T-helper 9 cell (primary cell): ENCODE results near the gene RHO.
A peak's percentile ranks its signal among the peaks of the same experiment; 100 is the strongest.

ENCODE experiments used
- DNase-seq: peaks from one replicate; pipeline ENCODE4 v3.0.0-alpha.2; 2020

Gene RHO

DNA sequence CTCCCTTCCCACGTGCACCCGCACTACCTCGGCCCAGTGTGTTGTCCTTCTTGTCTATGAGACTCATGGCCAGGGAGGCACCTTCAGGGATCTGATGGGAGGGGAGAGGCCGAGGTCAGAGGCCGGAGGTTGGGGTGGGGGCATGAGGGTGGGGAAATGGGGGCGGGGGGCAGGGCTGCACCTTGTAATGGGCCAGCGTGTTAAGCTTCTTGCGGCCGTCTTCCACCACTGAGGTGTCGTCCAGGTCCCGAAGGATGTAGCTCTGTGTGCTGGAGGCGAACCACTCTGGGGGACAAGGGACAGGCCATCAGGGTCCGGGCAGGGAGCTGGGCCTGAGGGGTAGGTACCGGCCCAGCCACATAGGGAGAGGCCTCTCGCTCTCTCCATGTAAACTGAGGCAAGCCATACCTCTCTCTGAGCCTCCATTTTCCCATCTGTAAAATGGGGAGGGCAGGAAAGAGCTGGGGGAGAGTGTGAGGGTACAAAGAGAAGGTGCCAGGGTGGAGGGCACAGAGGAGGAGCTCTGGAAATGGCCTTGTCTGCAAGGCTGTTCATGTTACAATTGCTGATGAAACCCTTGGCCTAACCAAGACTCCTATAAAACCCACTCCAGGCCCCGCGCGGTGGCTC lies 33.3 kb downstream of the RHO start:
- DNase-seq = no peak

DNA sequence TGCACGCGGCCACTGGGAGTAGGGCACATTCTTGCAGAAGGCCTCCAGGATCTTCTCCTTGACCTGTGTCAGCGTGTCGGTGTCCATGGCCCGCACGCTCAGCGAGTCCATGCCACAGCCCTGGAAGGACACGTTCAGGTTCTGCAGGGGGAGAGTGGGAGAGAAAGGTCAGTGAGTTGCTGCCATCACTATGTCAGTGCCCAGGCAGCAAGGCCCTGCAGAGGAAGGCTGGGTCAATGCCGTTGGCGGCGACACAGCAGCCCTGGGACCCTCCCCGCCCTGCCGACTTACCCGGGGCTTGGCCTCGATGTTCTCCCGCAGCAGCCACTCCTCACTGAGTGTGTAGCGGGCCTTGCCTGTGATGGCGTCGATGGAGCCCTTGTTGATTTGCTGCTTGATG lies 34.4 kb downstream of the RHO start:
- DNase-seq = no peak

DNA sequence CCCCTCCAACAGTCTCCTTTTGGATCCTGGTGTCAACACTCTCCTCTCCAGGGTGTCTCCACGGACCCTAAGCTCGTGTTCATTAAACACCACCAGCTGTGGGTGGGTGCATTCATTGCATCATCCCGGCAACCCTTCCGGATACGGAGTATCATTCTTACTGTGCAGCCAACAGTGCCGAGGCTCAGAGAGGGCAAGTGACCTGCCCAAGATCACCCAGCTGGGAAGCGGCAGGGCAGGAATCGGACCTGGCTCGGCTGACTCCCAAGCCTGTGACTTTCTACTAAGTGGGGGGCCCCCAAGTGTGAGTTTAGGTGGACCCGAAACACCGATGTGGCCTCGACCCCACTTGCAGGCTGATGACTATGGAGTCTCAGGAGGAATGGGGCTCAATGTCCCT lies 34.9 kb downstream of the RHO start:
- DNase-seq = no peak

DNA sequence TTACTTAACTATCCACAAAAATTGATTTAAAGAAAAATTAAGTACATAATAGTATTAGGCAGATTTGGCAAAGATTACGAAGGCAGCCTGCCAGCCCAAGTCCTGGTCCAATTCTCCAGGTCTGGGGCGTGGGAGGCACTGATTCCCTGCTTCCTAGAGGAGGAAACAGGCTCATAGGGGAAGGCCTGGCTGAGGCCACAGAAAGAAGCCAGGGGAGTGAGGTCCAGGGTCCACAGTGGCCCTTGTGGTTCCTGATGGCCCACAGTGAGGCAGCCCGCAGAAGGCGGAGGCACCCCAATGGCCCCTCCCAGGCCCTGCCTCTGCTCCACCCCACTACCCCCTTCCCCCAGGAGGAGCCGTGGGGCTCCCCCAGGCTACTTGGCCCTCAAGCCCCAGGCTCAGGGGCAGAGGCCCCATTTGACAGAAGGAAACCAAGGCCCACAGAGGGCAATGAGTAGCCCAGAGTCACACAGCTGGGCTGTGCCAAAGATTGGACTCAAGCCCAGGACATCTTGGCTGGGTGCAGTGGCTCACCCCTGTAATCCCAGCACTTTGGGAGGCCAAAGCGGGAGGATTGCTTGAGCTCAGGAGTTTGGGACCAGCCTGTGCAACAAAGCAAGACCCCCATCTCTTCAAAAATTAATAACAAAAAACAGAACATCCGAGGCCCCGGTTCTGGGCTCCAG lies 35.6 kb downstream of the RHO start:
- DNase-seq = no peak

DNA sequence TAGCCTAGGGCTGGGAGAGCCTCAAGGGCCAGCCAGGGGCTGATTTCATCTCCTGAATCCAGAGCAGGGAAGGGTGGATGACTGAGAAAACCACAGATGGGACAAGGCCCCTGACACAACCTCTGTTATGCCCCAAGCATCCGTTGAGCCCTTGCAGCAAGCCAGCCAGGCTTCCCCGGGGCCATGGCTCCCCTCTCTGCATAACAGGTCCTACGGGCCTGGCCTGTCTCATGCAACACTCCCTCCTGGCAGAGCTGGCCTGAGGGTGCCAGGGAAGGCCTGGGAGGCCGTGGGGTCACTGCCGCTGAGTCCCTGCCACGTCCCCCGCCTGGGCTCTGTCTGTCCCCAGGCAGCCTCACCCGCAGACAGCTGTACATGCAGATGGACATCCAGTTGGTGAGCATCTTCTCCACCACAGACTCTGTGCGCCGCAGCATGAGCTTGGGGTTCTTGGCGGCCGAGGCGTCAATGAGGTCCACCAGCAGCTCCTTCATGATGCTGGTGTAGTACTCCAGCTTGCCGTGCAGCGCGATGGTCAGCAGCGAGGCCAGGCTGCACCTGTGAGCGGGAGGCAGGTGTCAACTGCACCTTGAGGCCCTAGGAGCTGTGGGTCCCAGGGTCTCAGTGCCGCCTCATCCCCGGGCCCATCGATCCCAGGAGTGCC lies 36.7 kb downstream of the RHO start:
- DNase-seq = no peak

DNA sequence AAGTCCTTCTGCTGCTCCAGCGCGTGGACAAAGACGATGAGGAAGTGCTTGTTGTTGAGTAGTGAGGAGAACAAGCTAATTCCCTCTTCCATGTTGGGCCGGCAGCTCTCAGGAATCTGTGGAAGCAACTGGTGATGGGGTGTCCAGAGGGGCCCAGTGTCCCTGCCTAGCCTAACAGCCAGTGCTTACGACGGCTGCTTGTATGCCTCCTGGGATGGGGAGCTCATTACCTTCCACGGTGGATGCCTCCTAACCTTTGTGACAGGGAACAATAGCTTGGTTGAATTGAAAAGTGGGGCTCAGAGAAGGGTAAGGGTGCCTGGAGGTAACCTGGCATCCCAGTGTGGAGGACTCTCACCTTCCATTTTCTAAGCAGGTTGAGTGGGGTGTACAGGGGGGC lies 37.5 kb downstream of the RHO start:
- no peak for DNase-seq

DNA sequence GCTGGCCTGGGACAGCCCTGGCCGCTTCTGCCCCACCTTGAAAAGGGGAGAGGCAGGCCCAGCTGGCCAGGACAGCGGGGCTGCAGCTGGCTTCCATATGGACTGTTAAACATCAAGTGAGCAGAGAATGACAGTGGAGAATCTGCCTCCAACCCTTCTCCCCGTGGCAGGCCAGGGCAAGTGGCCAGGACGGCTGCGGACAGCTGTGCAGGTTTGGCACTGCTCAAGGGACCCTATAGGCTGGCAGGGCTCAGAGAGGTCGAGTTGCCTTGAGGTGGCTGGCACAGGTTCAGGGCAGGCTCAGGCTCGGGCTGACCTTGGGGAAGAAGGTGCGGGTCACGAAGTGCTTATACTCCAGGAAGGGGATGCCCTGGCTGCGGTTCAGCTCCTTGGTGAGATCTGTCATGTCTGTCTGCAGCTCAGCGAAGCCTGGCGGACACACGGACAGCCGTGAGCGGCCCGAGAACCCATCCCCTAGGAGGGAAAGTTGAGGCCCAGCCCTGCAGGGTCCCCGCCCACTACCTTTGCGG lies 38.8 kb downstream of the RHO start:
- DNase-seq = no peak

DNA sequence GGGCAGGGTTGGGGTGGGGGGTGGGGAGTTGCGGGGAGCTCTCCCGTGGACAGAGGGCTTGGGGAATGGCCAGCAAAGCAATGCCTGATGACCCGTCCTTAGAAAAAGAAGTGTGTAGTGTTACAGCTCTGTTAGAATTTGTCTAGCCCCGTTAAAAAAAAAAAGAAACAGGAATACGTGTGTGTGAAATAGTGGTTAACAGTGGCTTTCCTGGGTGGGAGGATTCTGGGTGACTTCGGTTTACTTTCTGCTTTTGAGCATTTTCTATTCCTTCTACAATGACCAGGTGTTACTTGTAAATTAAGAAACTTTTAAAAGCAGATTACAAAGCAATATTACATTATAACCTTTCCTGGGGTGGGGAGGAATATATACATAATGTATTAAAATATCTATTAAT lies 39.5 kb downstream of the RHO start:
- DNase-seq = no peak

DNA sequence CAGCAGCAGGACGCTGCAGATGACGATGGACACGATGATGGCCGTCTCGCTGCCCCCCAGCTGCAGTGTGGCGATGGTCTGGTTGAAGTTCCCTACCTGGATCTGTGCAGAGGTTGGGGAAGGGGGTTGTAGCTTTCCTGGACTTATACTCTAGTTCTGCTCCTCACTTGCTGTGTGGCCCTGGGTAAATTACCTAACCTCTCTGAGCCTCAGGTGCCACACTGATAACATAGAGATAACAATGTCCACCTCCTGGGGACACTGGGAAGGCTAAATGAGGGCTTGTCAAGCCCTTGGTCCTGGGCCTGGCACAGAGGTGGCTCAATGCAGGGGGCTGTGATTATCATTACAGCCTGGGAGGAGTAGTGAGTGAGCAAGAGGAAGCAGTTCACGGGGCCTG lies 41.4 kb downstream of the RHO start:
- DNase-seq = no peak

DNA sequence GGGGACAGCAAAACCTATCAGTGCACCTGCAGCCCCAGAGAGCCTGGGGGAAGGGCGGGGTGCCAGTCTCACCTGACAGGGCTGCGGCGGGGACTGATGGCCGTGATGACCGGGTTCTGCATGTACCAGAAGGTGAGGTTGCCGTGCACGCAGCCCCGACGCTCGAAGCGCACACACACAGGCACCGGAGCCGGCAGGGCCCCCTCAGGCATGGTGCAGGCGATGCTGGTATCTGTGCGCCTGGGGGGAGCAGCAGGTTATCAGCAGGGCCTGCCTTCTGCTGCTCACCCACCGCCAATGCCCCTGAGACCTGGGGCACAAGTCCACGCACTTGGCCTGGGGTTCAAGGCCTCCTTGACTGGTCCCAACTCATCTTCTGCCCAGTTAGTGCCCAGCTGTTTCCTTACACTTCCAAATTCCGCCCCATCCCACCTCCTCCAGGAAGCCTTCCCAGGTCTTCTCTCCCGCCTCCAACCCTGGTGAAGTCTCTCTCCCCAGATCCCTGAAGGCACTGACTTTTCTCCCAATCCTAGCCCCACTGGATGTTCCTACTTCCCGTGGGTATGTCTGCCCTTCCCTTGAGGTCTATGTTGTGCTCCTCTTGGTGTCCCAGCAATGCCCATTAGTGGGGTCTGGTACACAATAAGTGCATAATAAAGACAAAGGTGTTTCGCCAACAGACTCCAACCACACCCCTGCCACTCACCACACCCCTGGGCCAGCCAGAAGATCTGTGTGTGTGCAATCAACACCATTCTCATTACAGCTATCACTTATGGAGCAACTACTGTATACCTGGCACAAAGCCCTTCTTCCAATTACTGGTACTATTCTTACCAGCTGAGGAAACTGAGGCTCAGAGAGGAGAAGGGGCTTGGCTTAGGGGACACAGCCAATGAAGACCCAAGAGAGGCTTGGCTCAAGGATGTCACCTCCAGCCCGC lies 43.4 kb downstream of the RHO start:
- DNase-seq = no peak

DNA sequence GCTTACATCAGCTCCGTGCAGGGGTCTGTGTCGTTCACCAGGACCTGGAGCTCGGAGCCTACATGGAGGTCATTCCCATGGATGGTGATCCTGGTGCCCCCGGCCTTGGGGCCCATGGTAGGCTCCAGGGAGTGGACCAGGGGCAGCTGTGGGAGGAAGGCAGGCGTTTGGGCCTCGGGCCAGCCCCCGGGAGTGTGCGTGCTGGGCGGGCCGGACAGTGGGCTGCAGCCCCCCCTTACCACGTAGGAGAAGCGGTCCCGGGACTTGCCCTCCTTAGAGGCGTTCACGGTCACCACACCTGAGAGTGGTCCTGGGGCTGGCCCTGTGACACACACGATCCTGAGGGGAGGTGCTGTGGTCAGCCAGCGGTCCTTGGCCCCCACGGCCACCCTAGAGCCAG lies 44.2 kb downstream of the RHO start:
- no peak for DNase-seq

DNA sequence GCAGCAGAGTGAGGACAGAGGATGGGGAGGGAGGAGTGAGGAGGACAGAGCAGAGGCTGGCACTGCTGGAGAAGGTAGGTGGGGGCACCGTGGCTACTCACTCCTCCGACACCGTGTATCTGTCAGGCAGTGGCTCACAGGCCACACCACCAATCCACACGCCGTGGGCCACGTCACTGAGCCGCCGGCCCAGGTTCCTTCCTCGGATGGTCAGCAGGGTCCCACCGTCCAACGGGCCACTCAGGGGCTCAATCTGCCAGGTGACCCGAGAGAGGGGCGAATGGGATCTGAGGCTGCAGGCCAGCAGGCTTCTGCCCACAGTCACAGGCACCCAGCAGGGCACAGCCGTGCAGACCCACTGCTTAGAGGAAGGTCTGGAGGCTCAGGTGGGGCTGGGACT lies 45.1 kb downstream of the RHO start:
- DNase-seq = no peak

DNA sequence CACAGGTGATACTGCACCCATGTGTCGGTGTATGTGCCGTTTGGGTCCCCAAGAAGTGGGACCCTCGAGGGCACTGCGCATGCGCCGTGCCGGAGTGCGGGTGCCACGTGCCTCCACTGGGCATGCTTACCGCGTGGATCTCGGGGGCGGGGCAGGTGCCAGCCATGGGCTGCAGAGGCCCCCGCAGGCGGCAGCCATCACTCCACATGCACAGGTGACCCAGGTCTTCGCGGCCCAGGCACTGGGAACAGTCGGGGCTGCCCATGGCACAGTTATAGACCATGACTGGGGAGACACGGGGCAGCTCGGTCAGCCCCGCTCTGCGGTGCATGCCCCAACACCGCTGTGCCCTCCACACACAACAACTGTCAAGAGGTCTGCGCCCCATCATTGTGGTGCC lies 45.8 kb downstream of the RHO start:
- DNase-seq = no peak

DNA sequence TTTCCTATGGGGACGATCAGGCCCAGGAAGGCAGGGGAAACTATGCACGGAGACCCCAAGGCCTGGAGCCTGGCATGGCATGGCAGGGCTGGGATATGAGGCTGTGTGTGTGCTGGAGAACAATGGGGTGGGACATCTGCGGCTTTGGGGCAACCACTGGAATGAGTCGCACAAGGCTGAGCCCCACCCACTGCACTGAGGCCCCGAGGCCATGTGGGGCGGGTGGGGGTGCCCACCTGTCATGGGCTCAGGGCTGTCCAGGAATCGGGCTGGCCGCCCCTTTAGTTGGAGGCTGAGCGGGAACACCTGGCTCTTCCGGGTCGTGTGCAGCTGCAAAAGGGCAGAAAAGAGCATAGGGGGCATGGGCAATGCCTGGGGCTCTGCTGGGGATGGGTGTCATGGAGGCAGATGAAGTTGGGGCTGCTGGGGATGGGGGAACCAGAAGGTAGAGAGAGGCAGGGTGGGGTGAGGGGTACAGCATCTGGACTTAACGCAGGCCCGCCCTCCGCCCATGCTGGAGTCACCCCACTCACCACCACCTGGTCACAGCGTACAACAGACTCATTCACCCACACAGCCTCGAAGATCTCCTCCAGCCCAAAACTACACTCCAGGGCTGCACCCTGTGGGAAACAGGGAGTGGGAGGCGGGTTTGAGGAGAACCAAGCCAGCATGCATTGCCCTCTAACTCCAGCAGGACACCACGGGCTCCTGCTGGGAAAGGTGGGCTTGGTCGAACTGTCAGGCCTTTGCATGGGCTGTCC lies 47.0 kb downstream of the RHO start:
- no peak for DNase-seq

DNA sequence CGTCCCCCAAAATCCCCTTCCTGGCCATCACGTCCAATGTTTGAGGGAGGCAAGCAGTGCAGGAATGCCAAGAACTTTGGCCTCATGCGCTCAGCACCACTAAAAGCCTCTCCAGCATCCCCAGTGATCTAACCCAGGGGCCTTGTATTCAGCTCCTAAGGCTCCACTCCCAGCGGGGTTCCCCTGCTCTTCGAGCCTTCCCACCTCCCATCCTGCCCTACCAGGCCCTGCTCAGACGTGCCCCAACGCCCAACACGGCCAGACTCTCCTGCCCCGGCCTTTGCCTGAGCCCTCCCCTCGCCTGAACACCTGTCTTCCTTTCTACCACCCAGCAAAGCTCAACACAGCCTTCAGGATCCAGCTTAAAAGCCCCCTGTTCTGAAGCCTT lies 47.6 kb downstream of the RHO start:
- no peak for DNase-seq

DNA sequence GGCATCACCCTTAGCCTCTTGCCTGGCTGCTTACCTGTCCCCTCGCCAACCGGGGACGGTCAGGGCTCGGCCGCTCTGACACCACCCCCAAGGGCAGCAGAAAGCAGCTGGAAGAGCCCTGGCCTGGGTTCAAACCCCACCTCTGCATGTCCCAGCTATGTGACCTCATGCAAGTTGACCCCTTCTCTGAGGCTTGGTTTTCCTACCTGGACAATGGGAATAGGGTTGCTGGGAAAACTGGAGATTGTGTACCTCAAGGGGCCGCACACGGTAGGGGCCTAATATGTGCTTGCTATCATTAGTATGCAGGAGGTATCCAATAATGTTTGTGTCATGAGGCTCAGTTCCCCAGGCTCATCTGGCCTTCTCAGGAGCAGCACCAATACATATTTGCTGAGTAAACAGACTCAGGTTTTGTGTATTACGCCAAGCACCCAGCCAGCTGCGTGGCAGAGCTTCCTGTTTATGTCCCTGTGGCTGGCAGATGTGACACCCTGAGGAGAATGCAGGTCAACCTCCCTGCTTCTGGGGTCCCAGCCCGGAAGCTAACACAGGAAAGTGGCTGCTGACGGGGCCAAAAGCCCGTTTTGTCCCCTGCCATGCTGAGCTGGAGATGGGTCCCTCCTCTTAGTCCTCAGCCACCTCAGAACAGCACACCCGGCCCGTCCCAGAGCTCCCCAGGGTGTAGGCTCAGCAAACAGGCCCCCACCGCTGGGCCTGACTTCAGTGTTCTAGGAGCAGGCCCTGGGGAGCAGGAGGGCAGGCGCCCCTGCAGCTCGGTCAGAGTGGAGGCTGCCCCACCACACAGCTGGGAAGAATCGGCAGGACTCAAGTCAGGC lies 48.3 kb downstream of the RHO start:
- DNase-seq = peak; percentile 65

DNA sequence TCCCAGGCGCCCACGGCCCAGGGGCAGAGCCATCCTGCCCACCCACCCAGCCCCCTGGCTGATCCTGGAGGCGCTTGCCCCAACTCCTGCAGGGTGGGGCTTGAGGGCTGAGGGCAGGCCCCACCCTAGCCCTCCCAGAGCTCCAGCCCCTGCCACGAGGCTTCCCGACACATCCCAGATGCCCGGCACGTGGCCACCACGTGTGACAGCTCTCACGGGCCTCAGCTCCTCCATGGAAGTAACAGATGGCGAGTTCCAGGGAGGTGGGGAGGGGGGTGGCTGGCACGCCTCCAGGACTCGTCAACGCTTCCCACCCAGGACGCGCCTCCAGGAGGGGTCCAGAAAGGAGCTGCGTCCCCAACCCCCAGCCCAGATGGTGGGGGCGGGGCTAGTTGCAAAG lies 48.9 kb downstream of the RHO start:
- DNase-seq = no peak

DNA sequence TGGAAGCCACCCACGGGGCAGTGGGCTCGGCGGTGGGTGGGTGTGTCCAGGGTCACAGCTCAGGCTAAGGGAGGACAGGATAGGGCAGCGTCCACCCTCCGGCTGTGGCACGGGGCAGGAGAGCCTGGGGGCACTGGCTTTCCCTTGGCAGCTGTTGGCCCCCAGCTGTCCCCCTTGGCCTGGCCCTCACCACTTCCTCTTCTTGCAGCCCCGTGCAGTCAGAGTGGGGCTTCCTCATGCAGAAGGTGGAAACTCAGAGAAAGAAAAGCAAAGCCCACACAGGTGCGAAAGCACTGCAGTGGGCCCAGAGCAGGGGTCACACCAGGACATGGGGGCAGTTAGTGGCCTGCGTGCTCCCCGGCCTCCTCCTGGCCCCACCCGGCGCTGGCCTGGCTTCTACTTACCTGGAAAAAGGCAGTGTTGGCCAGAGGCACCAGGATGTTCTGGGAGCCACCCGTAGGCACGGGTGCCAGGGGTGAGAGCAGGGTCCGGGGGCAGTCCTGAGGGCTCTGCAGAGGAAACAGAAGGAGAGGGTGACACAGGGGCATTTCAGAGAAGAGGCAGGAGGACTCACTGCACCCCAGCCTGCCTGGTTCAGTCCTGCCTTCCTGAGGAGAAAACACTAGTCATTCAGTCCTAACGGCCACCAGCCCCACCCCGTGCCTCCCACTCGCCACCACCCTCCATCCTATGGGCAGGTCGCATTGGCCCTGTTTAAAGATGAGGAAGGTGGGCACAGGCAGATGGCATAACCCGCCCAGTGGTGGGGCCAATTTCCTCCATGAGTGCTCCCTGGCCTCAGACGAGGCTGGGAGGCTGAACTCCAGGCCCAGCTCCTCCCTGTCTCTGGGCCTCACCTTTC lies 49.7 kb downstream of the RHO start:
- no peak for DNase-seq

DNA sequence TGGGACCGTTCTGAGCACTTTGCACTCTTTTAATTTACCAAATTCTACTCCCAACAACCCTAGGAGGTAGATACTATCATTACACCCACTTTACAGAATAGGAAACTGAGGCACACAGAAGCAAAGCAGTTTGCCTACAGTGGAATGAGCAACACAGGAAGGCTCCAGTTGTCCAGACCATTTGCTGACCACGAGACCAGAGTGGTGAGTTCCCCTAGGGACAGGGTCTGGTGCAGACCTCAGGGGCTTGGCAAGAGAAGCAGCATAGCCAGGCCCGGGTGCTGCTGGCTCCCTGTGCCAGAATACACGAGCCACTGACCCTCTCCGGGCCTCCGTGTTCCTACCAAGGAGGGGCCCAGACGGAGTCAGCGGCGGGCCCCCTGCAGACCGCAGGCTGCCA lies 51.6 kb downstream of the RHO start:
- no peak for DNase-seq

DNA sequence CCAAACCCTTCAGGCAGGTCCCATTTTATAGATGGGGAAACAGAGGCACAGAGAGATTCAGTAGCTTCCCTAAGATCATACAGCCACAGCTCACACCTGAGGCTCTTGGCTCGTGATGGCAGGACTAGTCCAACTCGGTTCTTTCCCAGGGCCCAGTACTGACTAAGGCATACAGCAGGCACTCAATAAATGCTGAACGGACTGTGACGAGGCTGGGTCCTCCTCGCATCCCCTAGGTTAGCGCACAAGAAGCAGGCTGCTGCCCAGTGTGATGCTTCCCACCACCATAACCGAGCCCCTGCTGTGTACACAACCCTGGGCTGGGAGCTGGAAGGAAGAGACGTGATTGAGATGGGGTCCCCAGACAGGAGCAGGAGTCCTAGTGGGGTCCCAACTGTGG lies 53.2 kb downstream of the RHO start:
- DNase-seq = no peak
